Activated CD8-positive, alpha-beta T cell treated with anti-CD3 and anti-CD28 coated beads for 36 hours (primary cell): ENCODE results near the gene CABLES2. TPM values are rescaled to one million over a fixed set of nuclear protein-coding genes. Genes with fewer than 3 reads are reported as not detected.

Experiments used
- ATAC-seq: fragments of 200-7000 bp; cut with Tn5 transposase; one replicate; pipeline ENCODE4 v1.10.0; 2021; ENCODE audit warnings: mild to moderate bottlenecking, moderate library complexity
- CTCF ChIA-PET: fragments of 350-600 bp; sonication (Branson Sonifier 250); formaldehyde crosslinking; loops from one replicate; lab custom pipeline; 2021; ENCODE audit warnings: antibody characterized with exemption; lab: Charles Lee
- POLR2A ChIA-PET: fragments of 350-600 bp; sonication (Branson Sonifier 250); formaldehyde crosslinking; loops from one replicate; lab custom pipeline; 2021; ENCODE audit warnings: antibody characterized with exemption; lab: Charles Lee
- DNase-seq: peaks from one replicate; pipeline ENCODE4 v3.0.0-alpha.2; 2020
- H3K27ac Mint-ChIP-seq: one replicate; pipeline ENCODE4 v1.8.0; 2021; ENCODE audit warnings: mild to moderate bottlenecking, mixed read lengths
- H3K27me3 Mint-ChIP-seq: one replicate; pipeline ENCODE4 v1.8.0; 2021; ENCODE audit warnings: mixed read lengths
- H3K36me3 Mint-ChIP-seq: one replicate; pipeline ENCODE4 v1.8.0; 2021; ENCODE audit warnings: low read depth, mixed read lengths
- H3K4me1 Mint-ChIP-seq: one replicate; pipeline ENCODE4 v1.8.0; 2021; ENCODE audit warnings: low read depth, mixed read lengths
- H3K4me3 Mint-ChIP-seq: one replicate; pipeline ENCODE4 v1.8.0; 2021; ENCODE audit warnings: mild to moderate bottlenecking, moderate library complexity, mixed read lengths
- H3K9me3 Mint-ChIP-seq: one replicate; pipeline ENCODE4 v1.8.0; 2021; ENCODE audit warnings: mixed read lengths
- intact Hi-C: fragments of 100-400 bp; cut with micrococcal nuclease; formaldehyde crosslinking; loops from one replicate; pipeline ENCODE4 v1.10.0; 2022
- total RNA-seq, 2 experiments: library from RNA; stranded (reverse); gene quantifications; one replicate each; pipeline ENCODE4 v1.2.3, GENCODE V29; 2021
- TF ChIP-seq, protein P1 (sequence below): fragments of 200-600 bp; IDR thresholded peaks from one replicate; pipeline ENCODE4 v1.8.0; 2022; ENCODE audit warnings: antibody characterized with exemption, mild to moderate bottlenecking

CABLES2 gene
- total RNA-seq, 2 experiments from 2014 or later: 3.2 to 4.5 TPM

DNA sequence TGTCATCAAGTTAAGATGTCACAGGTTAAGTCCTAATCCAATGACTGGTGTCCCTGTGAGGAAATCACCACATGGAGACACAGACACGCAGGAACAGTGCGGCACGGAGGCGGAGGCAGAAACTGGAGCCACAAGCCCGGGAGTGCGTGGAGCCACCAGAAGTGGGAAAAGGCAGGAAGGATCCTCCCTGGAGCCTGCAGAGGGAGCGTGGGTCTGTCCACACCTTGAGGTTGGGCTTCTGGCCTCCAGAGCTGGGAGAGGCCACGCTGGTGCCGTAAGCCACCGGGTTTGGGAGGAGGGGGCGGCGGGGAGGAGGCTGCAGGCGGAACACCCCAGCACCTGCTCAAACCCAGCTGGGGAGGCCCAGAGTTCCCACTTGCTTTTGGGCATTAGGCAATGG, 3.8 kb downstream of the CABLES2 start:
- Mint-ChIP-seq H3K36me3 (no peaks in the 10 kb centered on the region), H3K4me1 (peaks cover 19% of the 10 kb centered on the region), H3K27ac (no peak overlapping the region), H3K9me3 (no peaks in the 10 kb centered on the region), H3K27me3 (no peaks in the 10 kb centered on the region), H3K4me3 (no peak overlapping the region)
- ATAC-seq: no peak
- intact Hi-C loops: no loop called here
- ChIA-PET POLR2A (interaction anchor here (2.7 to 4.9 kb wide), 2 partner anchors 13 to 14 kb away, joined by 18 to 53 read pairs; partner anchors contain the start of gene RPS21), CTCF (no interaction called here)
- TF ChIP-seq, protein P1, sequence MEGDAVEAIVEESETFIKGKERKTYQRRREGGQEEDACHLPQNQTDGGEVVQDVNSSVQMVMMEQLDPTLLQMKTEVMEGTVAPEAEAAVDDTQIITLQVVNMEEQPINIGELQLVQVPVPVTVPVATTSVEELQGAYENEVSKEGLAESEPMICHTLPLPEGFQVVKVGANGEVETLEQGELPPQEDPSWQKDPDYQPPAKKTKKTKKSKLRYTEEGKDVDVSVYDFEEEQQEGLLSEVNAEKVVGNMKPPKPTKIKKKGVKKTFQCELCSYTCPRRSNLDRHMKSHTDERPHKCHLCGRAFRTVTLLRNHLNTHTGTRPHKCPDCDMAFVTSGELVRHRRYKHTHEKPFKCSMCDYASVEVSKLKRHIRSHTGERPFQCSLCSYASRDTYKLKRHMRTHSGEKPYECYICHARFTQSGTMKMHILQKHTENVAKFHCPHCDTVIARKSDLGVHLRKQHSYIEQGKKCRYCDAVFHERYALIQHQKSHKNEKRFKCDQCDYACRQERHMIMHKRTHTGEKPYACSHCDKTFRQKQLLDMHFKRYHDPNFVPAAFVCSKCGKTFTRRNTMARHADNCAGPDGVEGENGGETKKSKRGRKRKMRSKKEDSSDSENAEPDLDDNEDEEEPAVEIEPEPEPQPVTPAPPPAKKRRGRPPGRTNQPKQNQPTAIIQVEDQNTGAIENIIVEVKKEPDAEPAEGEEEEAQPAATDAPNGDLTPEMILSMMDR: no peak
- DNase-seq: no peak

DNA sequence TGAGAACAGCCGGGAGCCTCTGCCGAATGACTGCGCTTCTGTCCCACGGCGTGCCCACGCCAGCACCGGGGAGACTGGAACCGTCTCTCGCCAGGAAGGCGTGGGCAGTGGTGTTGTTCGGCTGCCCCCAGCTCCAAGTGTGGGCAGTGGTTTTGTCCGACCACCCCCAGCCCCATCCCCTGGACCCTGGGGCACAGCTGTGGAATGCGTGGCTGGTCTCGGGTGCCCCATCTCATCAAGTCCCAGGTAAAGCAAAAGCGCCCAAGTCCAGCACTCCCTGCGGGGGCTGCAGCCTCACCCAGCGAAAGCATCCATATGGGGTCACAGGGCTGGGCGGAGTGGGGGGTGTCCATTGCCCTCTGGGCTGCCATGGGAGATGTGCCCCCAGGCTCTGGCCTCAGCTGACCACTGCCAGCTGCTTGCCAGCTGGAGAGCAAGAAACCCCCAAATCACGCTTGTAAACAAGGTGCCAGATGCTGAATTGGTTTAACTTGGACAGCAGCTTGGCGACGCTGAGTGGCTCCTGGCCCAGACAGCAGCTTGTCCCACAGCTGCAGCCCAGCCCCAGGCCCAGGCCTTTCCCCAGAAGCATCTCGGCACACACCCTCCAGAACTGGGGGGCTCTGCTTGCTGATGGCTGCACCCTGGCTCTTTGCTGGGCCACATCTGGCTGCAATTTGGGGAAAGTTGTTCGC, 4.5 kb downstream of the CABLES2 start:
- intact Hi-C loops: no loop called here
- TF ChIP-seq, protein P1: no peak
- no peaks in the 10 kb centered on the region for H3K9me3 Mint-ChIP-seq
- H3K27me3 Mint-ChIP-seq: no peaks in the 10 kb centered on the region
- ChIA-PET CTCF (no interaction called here), POLR2A (interaction anchor here (4.9 kb wide), 1 partner anchor 13 kb away, joined by 53 read pairs; the partner anchor contains the start of gene RPS21)
- no peak overlapping the region for H3K27ac Mint-ChIP-seq
- peaks cover 2% of the 10 kb centered on the region for H3K36me3 Mint-ChIP-seq
- H3K4me1 Mint-ChIP-seq: peaks cover 19% of the 10 kb centered on the region
- ATAC-seq (no peak), DNase-seq (no peak)
- no peak overlapping the region for H3K4me3 Mint-ChIP-seq

DNA sequence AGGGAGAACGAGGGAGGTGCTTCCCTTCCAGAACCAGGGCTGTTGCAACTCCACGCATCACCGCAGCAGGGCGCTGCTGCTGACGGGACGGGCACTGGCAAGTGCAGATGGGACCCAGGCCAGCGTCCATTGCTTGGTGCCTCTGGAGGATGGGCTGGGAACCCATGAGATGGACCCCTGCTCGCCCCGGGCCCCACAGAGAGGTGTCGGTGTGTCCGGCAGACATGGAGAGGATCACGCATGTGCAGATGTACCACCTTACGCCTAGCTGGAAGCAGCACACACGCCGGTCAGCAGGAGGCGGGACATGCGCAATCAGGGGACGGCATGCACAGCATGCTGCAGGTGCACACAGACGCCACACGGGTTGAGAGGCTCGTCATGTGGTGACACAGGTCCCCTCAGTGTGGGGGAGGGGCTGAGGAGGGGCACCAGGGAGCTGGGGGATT, 5.7 kb downstream of the CABLES2 start:
- Mint-ChIP-seq H3K27me3 (no peaks in the 10 kb centered on the region), H3K27ac (no peak overlapping the region), H3K36me3 (peaks cover 3% of the 10 kb centered on the region), H3K9me3 (no peaks in the 10 kb centered on the region), H3K4me1 (peaks cover 18% of the 10 kb centered on the region), H3K4me3 (no peak overlapping the region)
- TF ChIP-seq, protein P1: no peak
- intact Hi-C loops: no loop called here
- ChIA-PET POLR2A (interaction anchor here (4.9 kb wide), 1 partner anchor 12 kb away, joined by 53 read pairs; the partner anchor contains the start of gene RPS21), CTCF (no interaction called here)
- no peak for DNase-seq
- no peak for ATAC-seq

GRCh38 chr20:62400541-62400940, 6.5 kb downstream of the CABLES2 start:
- Mint-ChIP-seq H3K9me3 (no peaks in the 10 kb centered on the region), H3K27me3 (no peaks in the 10 kb centered on the region), H3K36me3 (peaks cover 5% of the 10 kb centered on the region), H3K4me1 (peaks cover 11% of the 10 kb centered on the region), H3K27ac (no peak overlapping the region), H3K4me3 (no peak overlapping the region)
- ChIA-PET POLR2A (interaction anchor here (4.9 kb wide), 1 partner anchor 11 kb away, joined by 53 read pairs; the partner anchor contains the start of gene RPS21), CTCF (interaction anchor here (0.8 to 1.4 kb wide), 2 partner anchors 18 to 216 kb away, joined by 3 to 5 read pairs; no protein-coding TSS in a partner anchor)
- TF ChIP-seq, protein P1: no peak
- intact Hi-C loops: no loop called here
- ATAC-seq (no peak), DNase-seq (no peak)

- no peak overlapping the region for H3K4me3 Mint-ChIP-seq
- TF ChIP-seq, protein P1: no peak
These were observed 7.1 kb downstream of the CABLES2 start for GRCh38 chr20:62400021-62400420.

More at GRCh38 chr20:62400021-62400420, 7.1 kb downstream of the CABLES2 start:
- Mint-ChIP-seq H3K27me3 (no peaks in the 10 kb centered on the region), H3K36me3 (peaks cover 6% of the 10 kb centered on the region), H3K9me3 (no peaks in the 10 kb centered on the region), H3K27ac (no peak overlapping the region), H3K4me1 (peaks cover 6% of the 10 kb centered on the region)
- CTCF ChIA-PET: interaction anchor here (0.8 to 1.4 kb wide), 2 partner anchors 17 to 217 kb away, joined by 3 to 5 read pairs; no protein-coding TSS in a partner anchor
- ATAC-seq (no peak), DNase-seq (no peak)
- POLR2A ChIA-PET: interaction anchor here (1.0 to 4.9 kb wide), 2 partner anchors 11 to 222 kb away, joined by 3 to 53 read pairs; partner anchors contain the start of gene RPS21
- intact Hi-C loops: no loop called here
